ENCODE measurements around the gene TUBA8.
A peak's percentile ranks its signal among the peaks of the same experiment; 100 is the strongest.
"Not testable (repeated sequence)": the region's sequence is repeated elsewhere in the genome, so short reads cannot be mapped to it uniquely, and the experiment has no call there.

TUBA8 gene

GRCh38 chr22:18110194-18110953 is at the start of gene TUBA8:
TUBA8 (plus strand) TSS chr22:18110809; CDS start chr22:18110866, 57 bp downstream.
- peak; percentile 53 for DNase-seq

- no peak for DNase-seq
Observed at GRCh38 chr22:18062421-18062820, 48.2 kb upstream of the TUBA8 start.

GRCh38 chr22:18063306-18063705 is 47.3 kb upstream of the TUBA8 start:
- no peak for DNase-seq

GRCh38 chr22:18063715-18064114 is 46.9 kb upstream of the TUBA8 start:
- DNase-seq, result not testable (repeated sequence)

GRCh38 chr22:18064636-18065035 is 46.0 kb upstream of the TUBA8 start:
- no peak for DNase-seq

GRCh38 chr22:18065256-18065655 is 45.4 kb upstream of the TUBA8 start:
- no peak for DNase-seq

GRCh38 chr22:18066181-18066859 is 44.3 kb upstream of the TUBA8 start:
- no peak for DNase-seq

- DNase-seq, result no peak
Observed at GRCh38 chr22:18067121-18067520, 43.5 kb upstream of the TUBA8 start.

GRCh38 chr22:18067548-18068341 is 42.9 kb upstream of the TUBA8 start:
- no peak for DNase-seq

GRCh38 chr22:18068381-18068988 is 42.1 kb upstream of the TUBA8 start:
- no peak for DNase-seq

GRCh38 chr22:18069041-18069440 is 41.6 kb upstream of the TUBA8 start:
- DNase-seq, result no peak

- DNase-seq, result no peak
Observed at GRCh38 chr22:18070041-18070440, 40.6 kb upstream of the TUBA8 start.

GRCh38 chr22:18070556-18071306 is 39.9 kb upstream of the TUBA8 start:
- DNase-seq, result no peak

GRCh38 chr22:18071307-18071967 is 39.2 kb upstream of the TUBA8 start:
- not testable (repeated sequence) for DNase-seq

GRCh38 chr22:18071968-18072310 is 38.7 kb upstream of the TUBA8 start:
- DNase-seq, result no peak

GRCh38 chr22:18073467-18073866 is 37.1 kb upstream of the TUBA8 start:
- DNase-seq, result no peak

GRCh38 chr22:18073927-18074326 is 36.7 kb upstream of the TUBA8 start:
- DNase-seq, result not testable (repeated sequence)

- DNase-seq, result no peak
Observed at GRCh38 chr22:18075101-18075719, 35.4 kb upstream of the TUBA8 start.

- DNase-seq, result peak; percentile 81
Observed at GRCh38 chr22:18075720-18076497, 34.7 kb upstream of the TUBA8 start.

- DNase-seq, result no peak
Observed at GRCh38 chr22:18077087-18077638, 33.4 kb upstream of the TUBA8 start.
